GM10266 (cell line): ENCODE results near the gene FCAMR.

Experiments used
- DNase-seq: peaks from one replicate; pipeline ENCODE4 v3.0.0; 2012; ENCODE audit errors: extremely low spot score
- CTCF ChIP-seq: IDR thresholded peaks from 2 replicates; pipeline ENCODE4 v1.5.1; 2012; ENCODE audit warnings: mild to moderate bottlenecking, low read depth; ENCODE audit not compliant: control insufficient read depth, insufficient read depth; ENCODE audit errors: missing control alignments

FCAMR gene

GRCh38 chr1:207014728-207015127 lies 44.5 kb upstream of the FCAMR start:
- no peak for DNase-seq
- TF ChIP-seq CTCF, result no peak

- TF ChIP-seq CTCF, result no peak
- no peak for DNase-seq
Measured at GRCh38 chr1:207013321-207014085, 43.2 kb upstream of the FCAMR start.

- no peak for TF ChIP-seq CTCF
- no peak for DNase-seq
Measured at GRCh38 chr1:207010726-207011125, 40.5 kb upstream of the FCAMR start.

- no peak for DNase-seq
- TF ChIP-seq CTCF, result no peak
Measured at GRCh38 chr1:207009945-207010344, 39.7 kb upstream of the FCAMR start.

GRCh38 chr1:207009182-207009850 lies 39.1 kb upstream of the FCAMR start:
- DNase-seq, result no peak
- no peak for TF ChIP-seq CTCF

- DNase-seq, result no peak
- no peak for TF ChIP-seq CTCF
Measured at GRCh38 chr1:207007352-207008033, 37.2 kb upstream of the FCAMR start.
